Stimulated activated CD8-positive, alpha-beta memory T cell treated with anti-CD3 and anti-CD28 coated beads, Interleukin-12 subunit alpha, Interleukin-12 subunit beta, amount 100 ng/mL, for 24 hours (primary cell): ENCODE measurements around the gene DNAJC27.

Experiments used
- DNase-seq: peaks from one replicate; pipeline ENCODE4 v3.0.0-alpha.2; 2020; ENCODE audit errors: extremely low read depth

Gene DNAJC27

DNA sequence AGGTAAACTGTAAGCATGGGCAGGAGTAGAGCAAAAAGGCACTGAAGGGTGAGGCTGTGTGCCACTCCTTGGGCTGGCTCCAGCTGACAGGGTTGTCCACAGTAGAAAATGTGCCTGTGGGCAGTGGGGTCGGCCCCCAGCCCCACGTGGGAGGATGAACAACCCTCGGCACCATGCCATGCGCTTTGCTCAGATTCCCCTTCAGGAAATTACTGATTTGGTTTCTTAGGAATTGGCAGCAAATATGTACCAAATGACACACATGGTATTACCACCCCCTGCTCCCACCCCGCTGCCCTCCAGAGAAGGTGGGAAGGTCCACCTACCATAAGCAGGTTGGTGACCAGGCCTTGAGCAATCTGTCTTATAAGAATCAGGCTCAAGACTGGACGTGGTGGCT is 65.3 kb downstream of the DNAJC27 start:
- no peak for DNase-seq

DNA sequence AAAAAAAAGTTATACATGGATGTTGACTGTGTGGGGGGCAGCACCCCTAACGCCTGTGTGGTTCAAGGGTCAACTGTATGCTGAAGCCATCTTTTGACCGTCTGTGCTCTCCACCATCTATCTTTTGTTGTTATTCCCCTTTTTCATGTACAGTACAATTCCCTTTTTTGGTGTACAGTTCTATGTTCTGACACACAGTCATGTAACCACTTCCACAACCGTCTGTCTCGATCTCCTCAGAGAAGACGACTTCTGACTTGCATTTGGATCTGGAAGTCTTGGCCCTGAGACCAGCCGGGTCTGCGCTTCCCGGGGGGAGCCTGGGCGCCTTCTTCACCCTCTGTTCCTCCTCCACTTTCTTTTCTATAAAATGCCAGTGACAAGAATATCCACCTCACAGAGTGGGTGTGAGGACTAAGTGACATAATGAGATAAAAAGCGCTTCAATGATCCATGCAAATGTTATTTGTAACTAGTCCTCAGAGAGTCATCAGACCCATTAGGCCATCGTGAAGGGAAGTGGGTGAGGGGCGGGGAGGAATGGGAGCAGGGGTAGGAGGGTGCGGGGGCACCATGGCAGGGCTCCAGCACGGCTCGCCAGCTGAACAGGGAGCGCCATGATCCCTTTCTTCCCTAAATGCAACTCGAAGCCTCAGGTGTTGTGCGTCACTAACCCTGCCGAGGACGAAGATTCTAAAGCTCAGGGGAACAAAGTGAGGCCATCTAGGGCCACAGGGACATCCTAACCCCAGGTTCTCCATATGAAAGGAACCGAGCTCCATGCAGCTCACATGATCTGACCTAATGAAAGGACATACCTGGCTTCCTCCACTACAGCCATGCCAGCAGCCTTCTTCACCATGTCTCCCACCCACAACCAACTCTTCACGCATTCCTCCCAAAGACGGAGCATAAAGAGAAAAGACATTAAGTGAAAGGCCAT is 68.3 kb downstream of the DNAJC27 start:
- no peak for DNase-seq

DNA sequence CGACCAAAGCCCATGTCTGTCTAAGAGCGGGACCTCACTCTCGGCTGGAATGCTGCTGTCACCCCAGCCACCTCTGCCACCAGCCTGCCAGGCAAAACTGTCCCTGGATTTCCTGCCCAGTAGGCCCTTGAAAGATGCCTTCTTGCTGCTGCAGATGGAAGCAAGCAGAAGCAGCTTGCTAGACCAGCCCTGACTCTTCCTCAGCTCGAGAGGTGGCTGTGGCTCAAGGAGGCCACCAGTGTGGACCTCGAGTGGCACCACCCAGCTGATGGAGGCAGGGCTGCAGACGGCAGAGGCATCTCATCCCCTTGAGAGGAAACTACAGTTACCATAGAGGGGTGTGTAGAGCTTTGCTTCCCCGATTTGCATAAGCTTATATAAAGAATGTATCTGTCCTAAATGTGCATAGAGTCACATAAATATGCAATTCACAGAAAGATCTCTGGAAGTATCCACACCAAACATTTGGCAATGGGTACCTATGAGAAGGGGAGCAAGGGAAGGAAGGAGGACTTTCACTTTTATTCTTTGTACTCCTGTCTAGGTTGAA is 72.3 kb downstream of the DNAJC27 start:
- DNase-seq = no peak

DNA sequence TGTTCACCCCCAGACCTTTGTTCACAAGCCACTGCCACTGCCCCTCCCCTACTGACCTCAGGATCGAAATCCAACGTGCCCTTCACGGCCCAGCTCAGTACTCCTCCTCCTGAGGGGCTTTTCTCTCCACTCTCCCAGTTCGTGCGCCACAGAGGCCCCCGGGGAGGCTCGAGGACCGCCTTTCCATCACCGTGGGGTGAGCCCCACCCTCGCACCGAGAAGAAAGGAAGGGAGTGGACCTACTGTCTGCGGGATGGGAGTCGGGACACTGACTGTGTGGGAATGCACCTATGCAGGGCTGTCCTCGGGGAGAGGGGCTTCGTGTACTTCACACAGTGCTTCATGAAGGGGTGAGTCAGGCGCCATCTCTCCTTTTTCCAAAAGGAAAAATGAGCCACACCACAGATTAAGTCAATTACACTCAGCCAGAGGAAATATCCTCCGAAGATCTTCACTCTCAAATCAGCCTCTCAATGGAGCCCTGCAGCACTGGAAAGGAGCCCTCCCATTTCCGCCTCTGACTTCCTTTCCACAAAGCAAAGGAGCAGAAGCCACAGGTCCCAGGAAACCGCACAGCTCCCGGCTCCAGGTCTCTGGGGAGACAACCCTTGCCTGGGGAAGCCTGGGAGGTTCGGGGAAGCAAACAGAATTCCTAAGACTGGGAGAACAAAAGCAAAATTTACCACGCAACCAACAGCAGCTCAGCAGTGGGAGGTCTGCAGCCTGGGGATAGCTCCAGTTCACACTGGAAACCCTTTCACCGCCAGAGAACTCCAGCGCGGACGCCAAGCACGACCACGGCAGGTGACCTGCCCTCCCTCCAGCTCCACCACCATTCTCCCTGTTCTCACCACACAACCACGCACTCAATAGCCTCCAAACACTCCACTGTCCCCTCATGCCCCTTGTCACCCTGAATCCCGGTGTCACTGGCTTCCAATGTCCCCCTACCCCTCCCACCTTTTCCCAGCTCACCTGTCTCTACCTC is 73.3 kb downstream of the DNAJC27 start:
- no peak for DNase-seq

DNA sequence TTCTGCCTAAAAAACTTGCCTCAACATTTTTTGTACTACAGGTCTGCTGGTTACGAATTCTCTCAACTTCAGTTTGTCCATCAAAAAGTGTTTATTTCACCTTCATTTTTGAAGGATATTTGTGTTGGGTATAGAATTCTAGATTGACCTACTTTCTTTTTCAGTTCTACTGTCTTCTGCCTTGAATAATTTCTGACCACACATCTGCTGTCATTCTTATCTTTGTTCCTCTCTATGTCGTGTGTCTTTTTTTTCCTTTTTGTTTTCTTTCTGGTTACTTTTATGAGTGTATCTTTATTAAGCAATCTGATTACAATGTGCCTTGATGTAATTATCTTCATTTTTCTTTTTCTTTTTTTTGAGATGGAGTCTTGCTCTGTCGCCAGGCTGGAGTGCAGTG is 77.0 kb downstream of the DNAJC27 start:
- DNase-seq = no peak

DNA sequence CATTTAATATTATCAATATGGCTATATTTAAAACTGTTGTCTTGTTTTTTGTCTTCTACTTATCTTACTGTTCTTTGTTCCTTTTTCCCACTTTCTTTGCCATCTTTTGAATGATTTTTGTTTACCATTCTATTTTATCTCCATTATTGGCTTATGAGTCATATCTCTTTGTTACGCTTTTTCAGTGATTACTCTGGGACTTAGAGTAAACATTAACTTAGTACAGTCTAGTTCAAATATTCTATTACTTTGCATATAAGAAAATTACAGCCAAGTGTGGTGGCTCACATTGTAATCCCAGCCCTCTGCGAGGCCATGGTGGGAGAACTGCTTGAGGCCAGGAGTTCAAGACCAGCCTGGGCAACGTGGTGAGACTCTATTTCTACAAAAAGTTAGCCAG is 77.8 kb downstream of the DNAJC27 start:
- DNase-seq = no peak
